OCI-LY1 (cell line): ENCODE data around the gene CMTM4.
A peak's percentile ranks its signal among the peaks of the same experiment; 100 is the strongest.

ENCODE experiments used
- H2AFZ ChIP-seq: fragments of 200-600 bp; sonication (generic), shearing (Covaris generic); 2 replicates; pipeline ENCODE4 v1.6.0; 2014; ENCODE audit warnings: antibody characterized with exemption, mild to moderate bottlenecking, low read length
- H3F3A ChIP-seq: fragments of 200-600 bp; sonication (generic), shearing (Covaris generic); 2 replicates; pipeline ENCODE4 v1.6.0; 2014; ENCODE audit warnings: mild to moderate bottlenecking, antibody characterized with exemption, low read length, moderate library complexity; ENCODE audit not compliant: insufficient read depth
- H3K27ac ChIP-seq: fragments of 200-600 bp; sonication (generic); 2 replicates; pipeline ENCODE4 v1.5.1; 2014; ENCODE audit warnings: low read length, mixed run types, mild to moderate bottlenecking, low read depth; ENCODE audit not compliant: poor library complexity, severe bottlenecking
- H3K27me3 ChIP-seq: fragments of 200-600 bp; sonication (generic); 2 replicates; pipeline ENCODE4 v1.6.0; 2014; ENCODE audit warnings: antibody characterized with exemption, mild to moderate bottlenecking, low read length, moderate library complexity; ENCODE audit not compliant: insufficient read depth
- H3K36me3 ChIP-seq: fragments of 200-600 bp; sonication (generic); 2 replicates; pipeline ENCODE4 v1.6.1; 2014; ENCODE audit warnings: mild to moderate bottlenecking, antibody characterized with exemption, low read length, moderate library complexity, mixed read lengths; ENCODE audit not compliant: insufficient read depth
- H3K4me1 ChIP-seq: fragments of 200-600 bp; sonication (generic); 2 replicates; pipeline ENCODE4 v1.5.1; 2014; ENCODE audit warnings: mild to moderate bottlenecking, low read length, moderate library complexity; ENCODE audit not compliant: insufficient read depth, severe bottlenecking
- H3K4me2 ChIP-seq: fragments of 200-600 bp; sonication (generic), shearing (Covaris generic); 2 replicates; pipeline ENCODE4 v1.6.1; 2014; ENCODE audit warnings: low read length
- H3K4me3 ChIP-seq: fragments of 200-600 bp; sonication (generic); 2 replicates; pipeline ENCODE4 v1.5.1; 2014; ENCODE audit warnings: low read length, low read depth, mild to moderate bottlenecking, mixed read lengths; ENCODE audit not compliant: poor library complexity, severe bottlenecking
- H3K79me2 ChIP-seq: fragments of 200-600 bp; shearing (Covaris generic); 2 replicates; pipeline ENCODE4 v1.6.1; 2016; ENCODE audit warnings: mixed run types, low read length, mixed read lengths; ENCODE audit not compliant: insufficient read depth
- H3K9ac ChIP-seq: fragments of 200-600 bp; sonication (generic), shearing (Covaris generic); 2 replicates; pipeline ENCODE4 v1.6.1; 2014; ENCODE audit warnings: mild to moderate bottlenecking, low read length, mixed read lengths
- H3K9me2 ChIP-seq: fragments of 200-600 bp; sonication (generic), shearing (Covaris generic); 2 replicates; pipeline ENCODE4 v1.6.1; 2014; ENCODE audit warnings: low read depth, mild to moderate bottlenecking, low read length, mixed read lengths
- H3K9me3 ChIP-seq: fragments of 200-600 bp; shearing (Covaris generic); 2 replicates; pipeline ENCODE4 v1.6.1; 2014; ENCODE audit warnings: low read length, mixed read lengths
- H4K20me1 ChIP-seq: fragments of 200-600 bp; sonication (generic), shearing (Covaris generic); 2 replicates; pipeline ENCODE4 v1.6.0; 2016; ENCODE audit warnings: mild to moderate bottlenecking, low read length; ENCODE audit not compliant: insufficient read depth
- CTCF ChIP-seq: fragments of 200-600 bp; sonication (generic), shearing (Covaris generic); IDR thresholded peaks from 2 replicates; pipeline ENCODE4 v1.5.1; 2017; ENCODE audit warnings: mild to moderate bottlenecking, antibody characterized with exemption, low read length, moderate library complexity, mixed read lengths
- EZH2 ChIP-seq: fragments of 200-600 bp; sonication (generic), shearing (Covaris generic); IDR thresholded peaks from 2 replicates; pipeline ENCODE4 v1.8.0; 2017; ENCODE audit warnings: borderline replicate concordance, mixed run types, mild to moderate bottlenecking, antibody characterized with exemption, low read length, moderate library complexity, mixed read lengths

CMTM4 gene

DNA sequence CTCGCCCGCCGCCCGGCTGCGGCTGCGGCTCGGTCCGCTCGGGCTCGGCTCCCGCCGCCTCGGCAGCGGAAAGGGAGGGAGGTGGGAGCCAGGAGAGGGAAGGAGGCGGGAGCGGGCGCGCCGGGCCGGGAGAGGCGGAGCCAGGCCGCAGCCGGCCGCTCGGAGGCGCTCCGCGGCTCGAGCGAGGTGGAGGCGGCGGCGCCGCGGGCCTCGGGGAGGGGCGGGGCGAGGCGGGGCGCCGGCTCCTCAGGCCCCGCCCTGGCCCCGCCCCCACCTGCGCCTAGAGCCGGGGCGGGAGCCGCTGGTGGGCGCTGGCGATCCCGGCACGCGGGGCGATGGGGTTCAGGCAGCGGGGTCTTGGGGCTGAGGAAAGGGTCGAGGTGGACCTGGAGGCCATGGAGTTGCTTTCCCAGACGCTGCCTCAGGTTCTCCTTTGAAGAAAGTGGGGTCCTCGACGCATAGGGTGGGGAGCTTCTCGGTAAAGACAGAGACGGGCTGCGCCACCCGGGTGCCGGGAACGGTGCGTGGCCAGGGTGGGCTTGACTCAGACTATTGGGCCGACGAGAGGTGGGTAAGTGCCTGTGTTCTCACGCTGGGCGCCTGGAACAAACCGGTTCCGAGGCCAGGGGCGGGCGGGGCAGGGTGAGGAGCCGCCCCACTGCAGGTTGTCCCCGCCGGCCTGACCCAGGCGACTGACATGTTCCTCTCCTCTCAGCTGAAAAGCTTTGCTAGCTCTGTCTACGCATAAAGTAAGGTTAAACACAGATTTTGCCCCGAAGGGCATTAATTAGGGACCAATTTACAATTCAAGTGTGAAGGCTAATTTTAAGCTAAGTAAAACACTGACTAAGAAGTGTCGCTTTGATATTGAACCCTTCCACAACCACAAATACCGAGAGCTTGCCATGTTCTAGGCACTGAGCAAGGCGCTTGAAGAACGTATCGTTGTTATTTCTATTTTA is at the start of gene CMTM4:
Gene CMTM4 (minus strand): TSS at position 75 of the 962 bp plus-strand sequence. CDS start 218 bp downstream, outside the sequence.
- peaks cover 4% of the 10 kb centered on the region; the same call in 1 of the 2 replicates for H3K27me3 ChIP-seq
- H3K9me2 ChIP-seq, result no peaks in the 10 kb centered on the region
- H3K27ac ChIP-seq, result no peak within 1 kb of the TSS
- H2AFZ ChIP-seq, result peak within 1 kb of the TSS; percentile 88; the same call in 1 of the 2 replicates
- H4K20me1 ChIP-seq, result no peaks in the 10 kb centered on the region
- no peaks in the 10 kb centered on the region for H3K9me3 ChIP-seq
- H3F3A ChIP-seq, result no peaks in the 10 kb centered on the region
- peak within 1 kb of the TSS; percentile 73 for H3K4me3 ChIP-seq
- peak; percentile 46 for TF ChIP-seq CTCF
- TF ChIP-seq EZH2, result no peak
- peak within 1 kb of the TSS; percentile 67 for H3K9ac ChIP-seq
- H3K4me2 ChIP-seq, result peak within 1 kb of the TSS; percentile 98
- peaks cover 14% of the 10 kb centered on the region for H3K4me1 ChIP-seq
- no peaks in the 10 kb centered on the region for H3K79me2 ChIP-seq
- no peaks in the 10 kb centered on the region for H3K36me3 ChIP-seq

- H3K4me3 ChIP-seq, result no peak overlapping the region
- peaks cover 15% of the 10 kb centered on the region for H3K79me2 ChIP-seq
- H3K9ac ChIP-seq, result no peak overlapping the region
- no peak overlapping the region for H3K27ac ChIP-seq
- H3K4me2 ChIP-seq, result no peak overlapping the region
- no peaks in the 10 kb centered on the region for H4K20me1 ChIP-seq
- H3K36me3 ChIP-seq, result peaks cover 73% of the 10 kb centered on the region
- H3K27me3 ChIP-seq, result no peaks in the 10 kb centered on the region
- peaks cover 20% of the 10 kb centered on the region for H3K4me1 ChIP-seq
- no peaks in the 10 kb centered on the region for H3K9me2 ChIP-seq
- H2AFZ ChIP-seq, result no peak overlapping the region
- TF ChIP-seq EZH2, result no peak
- TF ChIP-seq CTCF, result no peak
- H3K9me3 ChIP-seq, result no peaks in the 10 kb centered on the region
- no peaks in the 10 kb centered on the region for H3F3A ChIP-seq
Observed at GRCh38 chr16:66746048-66746447, 49.5 kb upstream of the CMTM4 start.

DNA sequence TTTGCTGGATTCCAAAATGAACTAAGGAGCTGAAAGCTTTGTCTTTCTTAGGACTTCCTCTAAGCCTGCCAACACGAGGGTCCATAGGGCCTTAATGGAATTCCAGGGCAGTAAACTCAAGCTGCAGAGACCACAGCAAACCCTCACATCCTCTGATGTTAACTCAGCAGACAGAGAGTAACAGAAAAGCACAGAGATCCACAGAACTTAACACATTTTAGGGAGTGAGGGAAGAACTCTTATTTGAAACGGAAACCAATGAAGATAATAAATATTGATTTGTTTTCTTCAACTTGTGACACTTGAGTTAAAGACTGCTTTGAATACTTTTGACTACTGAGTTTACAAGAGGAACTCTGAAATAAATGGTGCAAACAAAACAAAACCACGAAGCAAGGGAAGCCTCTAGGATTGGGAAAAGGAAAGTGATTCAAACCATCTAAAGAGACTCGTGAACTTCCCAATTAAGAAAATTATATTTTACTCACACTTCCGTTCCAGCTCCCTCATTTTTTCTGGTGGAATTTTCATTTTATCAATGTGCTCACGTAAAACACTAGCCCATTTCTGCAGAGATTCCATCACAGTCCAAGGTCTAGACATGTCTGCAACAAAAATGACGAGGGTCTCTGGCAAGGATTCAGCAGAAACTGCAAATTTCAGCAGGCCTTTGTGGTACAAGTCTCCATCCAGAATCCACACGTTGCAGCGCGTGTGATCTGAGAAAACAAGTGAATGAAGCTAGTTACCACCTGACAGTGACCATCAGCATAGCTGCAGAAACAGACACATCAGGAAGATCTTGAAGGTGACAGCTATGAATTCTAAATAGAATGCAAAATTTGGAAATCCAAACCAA is 45.6 kb upstream of the CMTM4 start:
- H2AFZ ChIP-seq, result no peak overlapping the region
- no peak overlapping the region for H3K4me3 ChIP-seq
- no peaks in the 10 kb centered on the region for H4K20me1 ChIP-seq
- no peaks in the 10 kb centered on the region for H3K4me1 ChIP-seq
- H3K27ac ChIP-seq, result no peak overlapping the region
- no peak overlapping the region for H3K9ac ChIP-seq
- H3K4me2 ChIP-seq, result no peak overlapping the region
- no peaks in the 10 kb centered on the region for H3F3A ChIP-seq
- no peaks in the 10 kb centered on the region for H3K27me3 ChIP-seq
- no peaks in the 10 kb centered on the region for H3K79me2 ChIP-seq
- H3K9me2 ChIP-seq, result no peaks in the 10 kb centered on the region
- no peak for TF ChIP-seq CTCF
- TF ChIP-seq EZH2, result no peak
- H3K36me3 ChIP-seq, result peaks cover 78% of the 10 kb centered on the region
- H3K9me3 ChIP-seq, result no peaks in the 10 kb centered on the region
